Endothelial cell of umbilical vein (primary cell): ENCODE results near the gene TMEM120B. TPM values are rescaled to one million over a fixed set of nuclear protein-coding genes. Genes with fewer than 3 reads are reported as not detected.

Experiments used
- BruUV-seq: library from RNA; stranded (reverse); fragments of 400-500 nt; replicated peaks from 2 replicates; lab custom pipeline; 2021; lab: Mats Ljungman, UMichigan
- CTCF ChIA-PET: fragments of 300-600, 350-600 bp; sonication (Branson Sonifier 250); formaldehyde crosslinking; loops from one replicate; lab custom pipeline; 2021; ENCODE audit warnings: antibody characterized with exemption, inconsistent platforms; lab: Charles Lee
- POLR2A ChIA-PET: fragments of 300-600, 350-600 bp; sonication (Branson Sonifier 250); formaldehyde crosslinking; loops from one replicate; lab custom pipeline; 2021; ENCODE audit warnings: antibody characterized with exemption, inconsistent platforms; lab: Charles Lee
- DNase-seq: peaks from one replicate; pipeline ENCODE4 v3.0.0-alpha.2; 2011; ENCODE audit warnings: low read depth, low spot score
- FAIRE-seq: peaks from 2 replicates; lab custom pipeline; 2011; peaks lifted over from hg19 to GRCh38; lab: Jason Lieb, UNC
- H2AFZ ChIP-seq: 2 replicates; pipeline ENCODE4 v1.6.0; 2012; ENCODE audit warnings: low read depth, low read length, control low read depth, inconsistent platforms
- H3K27ac ChIP-seq: 2 replicates; pipeline ENCODE4 v1.5.1; 2011; ENCODE audit warnings: low read depth, mild to moderate bottlenecking, control low read depth, low read length, moderate library complexity; ENCODE audit not compliant: insufficient read depth
- H3K27me3 ChIP-seq, 2 experiments: 2 replicates each; pipeline versions ENCODE4 v1.6.0 to v1.6.1; 2011; ENCODE audit warnings: low read length in 2 of 2, mixed read lengths in 1 of 2; ENCODE audit not compliant: control insufficient read depth in 2 of 2, insufficient read depth in 2 of 2
- H3K36me3 ChIP-seq, 2 experiments: 2 replicates in 1 of 2; 3 replicates in 1 of 2; pipeline ENCODE4 v1.5.1; 2011; ENCODE audit warnings: low read length in 2 of 2, mild to moderate bottlenecking in 1 of 2, moderate library complexity in 1 of 2; ENCODE audit not compliant: control insufficient read depth in 2 of 2, insufficient read depth in 2 of 2; ENCODE audit errors: extremely low read depth in 1 of 2
- H3K4me1 ChIP-seq: 3 replicates; pipeline ENCODE4 v1.5.1; 2011; ENCODE audit warnings: mild to moderate bottlenecking, low read length; ENCODE audit not compliant: control insufficient read depth, insufficient read depth; ENCODE audit errors: extremely low read depth
- H3K4me2 ChIP-seq: 2 replicates; pipeline ENCODE4 v1.6.1; 2011; ENCODE audit warnings: low read length, control low read depth, mixed read lengths; ENCODE audit not compliant: insufficient read depth
- H3K4me3 ChIP-seq, 3 experiments: fragments of 200-600 bp in 1 of 3; sonication (generic), shearing (Covaris generic) in 1 of 3; replicated peaks in 1 of 3; 2 replicates each; pipeline ENCODE4 v1.5.1; 2011 to 2016; ENCODE audit warnings: control low read depth in 3 of 3, low read length in 3 of 3, mild to moderate bottlenecking in 2 of 3, inconsistent platforms in 1 of 3, low read depth in 1 of 3, moderate library complexity in 1 of 3; ENCODE audit not compliant: insufficient read depth in 1 of 3
- H3K79me2 ChIP-seq: 2 replicates; pipeline ENCODE4 v1.6.0; 2012; ENCODE audit warnings: low read length, inconsistent platforms; ENCODE audit not compliant: control insufficient read depth, insufficient read depth
- H3K9ac ChIP-seq: replicated peaks from 2 replicates; pipeline ENCODE3; 2011; ENCODE audit warnings: low read length, control low read depth; ENCODE audit not compliant: insufficient read depth; ENCODE audit errors: extremely low read depth
- H3K9me1 ChIP-seq: replicated peaks from 3 replicates; pipeline ENCODE4 v1.6.0; 2011; ENCODE audit warnings: mild to moderate bottlenecking, low read length; ENCODE audit not compliant: control insufficient read depth, insufficient read depth; ENCODE audit errors: extremely low read depth
- H3K9me3 ChIP-seq: replicated peaks from 2 replicates; pipeline ENCODE4 v1.5.1; 2012; ENCODE audit warnings: low read length, inconsistent platforms; ENCODE audit not compliant: control insufficient read depth, insufficient read depth
- H4K20me1 ChIP-seq: replicated peaks from 2 replicates; pipeline ENCODE3; 2011; ENCODE audit warnings: mild to moderate bottlenecking, low read length; ENCODE audit not compliant: control insufficient read depth, insufficient read depth; ENCODE audit errors: extremely low read depth
- CTCF ChIP-seq, 2 donors: IDR thresholded peaks; 1 replicate in 1 of 2; 2 replicates in 1 of 2; pipeline ENCODE4 v1.5.1; 2011; ENCODE audit warnings: low read length in 2 of 2, mild to moderate bottlenecking in 2 of 2, moderate library complexity in 2 of 2, control low read depth in 1 of 2, inconsistent platforms in 1 of 2, low read depth in 1 of 2; ENCODE audit not compliant: insufficient read depth in 1 of 2; ENCODE audit errors: extremely low read depth in 1 of 2
- EZH2 ChIP-seq: IDR thresholded peaks from 2 replicates; pipeline ENCODE4 v1.6.1; 2012; ENCODE audit warnings: borderline replicate concordance, low read depth, mild to moderate bottlenecking, moderate library complexity, low read length, inconsistent platforms; ENCODE audit not compliant: severe bottlenecking
- FOS ChIP-seq: IDR thresholded peaks from 2 replicates; pipeline ENCODE4 v1.6.1; 2011; ENCODE audit warnings: mild to moderate bottlenecking, low read length, moderate library complexity, borderline replicate concordance; ENCODE audit not compliant: insufficient read depth
- JUN ChIP-seq: IDR thresholded peaks from 2 replicates; pipeline ENCODE4 v1.6.1; 2011; ENCODE audit warnings: borderline replicate concordance, low read depth; ENCODE audit not compliant: insufficient read length, insufficient read depth
- MYC ChIP-seq: IDR thresholded peaks from one replicate; pipeline ENCODE4 v1.6.1; 2011; ENCODE audit warnings: mild to moderate bottlenecking, low read depth, low read length
- POLR2A ChIP-seq: IDR thresholded peaks from 2 replicates; pipeline ENCODE4 v1.6.1; 2012; ENCODE audit warnings: low read depth, mild to moderate bottlenecking, control low read depth, low read length
- POLR2AphosphoS5 ChIP-seq: IDR thresholded peaks from 2 replicates; pipeline ENCODE4 v1.6.1; 2012; ENCODE audit warnings: low read depth, mild to moderate bottlenecking, control low read depth, low read length, moderate library complexity; ENCODE audit not compliant: insufficient read depth
- dilution Hi-C: fragments of 300-500 bp; cut with MboI; formaldehyde crosslinking; loops from one replicate; pipeline ENCODE4 v1.15.0; 2019; ENCODE audit warnings: low sequenced_read_pairs; ENCODE audit not compliant: extremely low pct_ligation_motif_present
- intact Hi-C: fragments of 100-400 bp; cut with micrococcal nuclease; formaldehyde crosslinking; loops from one replicate; pipeline ENCODE4 v1.10.0; 2022
- polyA plus RNA-seq, 4 experiments: library from polyadenylated mRNA; depleted of rRNA in 3 of 4; stranded (reverse) in 3 of 4; unstranded in 1 of 4; fragments of >200 nt; gene quantifications; 2 replicates each; pipeline versions ENCODE4 v1.2.1 to v1.2.3, GENCODE V29; 2011 to 2012; ENCODE audit warnings: missing spikeins in 1 of 4
- total RNA-seq: library from RNA; stranded (reverse); gene quantifications from 2 replicates; pipeline ENCODE4 v1.2.3, GENCODE V29; 2021

Gene TMEM120B
- total and polyA plus RNA-seq, 2 donors (not counting 3 experiments of a cell fraction or from before 2014, with no cell fraction given), result 10.4 to 12.8 TPM

- Histone ChIP-seq H3K9me3 (no peaks in the 10 kb centered on the region), H3K36me3 (peaks cover 14 to 38% of the 10 kb centered on the region in 2 experiments), H3K4me1 (no peaks in the 10 kb centered on the region), H2AFZ (no peak overlapping the region), H3K4me2 (no peak overlapping the region), H3K27ac (no peak overlapping the region), H3K9ac (no peak overlapping the region), H3K4me3 (no peak overlapping the region), H3K9me1 (no peaks in the 10 kb centered on the region), H4K20me1 (no peaks in the 10 kb centered on the region), H3K27me3 (no peaks in the 10 kb centered on the region), H3K79me2 (no peaks in the 10 kb centered on the region)
- BruUV-seq, result no TSS peak
- no peak for TF ChIP-seq CTCF (IDR thresholded peaks at IDR 0.05; ENCODE audit: extremely low read depth in 1 of 2, insufficient read depth in 1 of 2, low read depth in 1 of 2, low read length in 2 of 2)
- no peak for TF ChIP-seq EZH2
- TF ChIP-seq POLR2AphosphoS5, result no peak
- TF ChIP-seq JUN, result no peak
- no peak for TF ChIP-seq MYC
- no peak for TF ChIP-seq FOS
- TF ChIP-seq POLR2A, result no peak
- intact Hi-C loops, result no loop called here
- ChIA-PET POLR2A (no interaction called here), CTCF (interaction anchor here (1.3 to 4.0 kb wide), 3 partner anchors 17 to 35 kb away, joined by 3 to 17 read pairs (median 16); partner anchors contain the start of gene RHOF)
- dilution Hi-C loops, result no loop called here
- FAIRE-seq (no peak), DNase-seq (no peak)
Measured at GRCh38 chr12:121828826-121829225, 116.3 kb downstream of the TMEM120B start.
